ENCODE results near the gene VPS52.
"Not testable (repeated sequence)": the region's sequence is repeated elsewhere in the genome, so short reads cannot be mapped to it uniquely, and the experiment has no call there.

VPS52 gene

GRCh38 chr6:33301877-33302276 lies 30.2 kb upstream of the VPS52 start:
- no peak for DNase-seq (ENCODE audit: low read depth)

GRCh38 chr6:33299237-33299944 lies 27.7 kb upstream of the VPS52 start:
- DNase-seq (ENCODE audit: low read depth), result peak; percentile 85

- DNase-seq (ENCODE audit: low read depth), result no peak
Observed at GRCh38 chr6:33298773-33299236, 27.1 kb upstream of the VPS52 start, which contains the start of gene RGL2. Gene RGL2, minus strand, starts transcription at chr6:33298942. Its CDS starts 332 bp downstream, at chr6:33298610.

DNA sequence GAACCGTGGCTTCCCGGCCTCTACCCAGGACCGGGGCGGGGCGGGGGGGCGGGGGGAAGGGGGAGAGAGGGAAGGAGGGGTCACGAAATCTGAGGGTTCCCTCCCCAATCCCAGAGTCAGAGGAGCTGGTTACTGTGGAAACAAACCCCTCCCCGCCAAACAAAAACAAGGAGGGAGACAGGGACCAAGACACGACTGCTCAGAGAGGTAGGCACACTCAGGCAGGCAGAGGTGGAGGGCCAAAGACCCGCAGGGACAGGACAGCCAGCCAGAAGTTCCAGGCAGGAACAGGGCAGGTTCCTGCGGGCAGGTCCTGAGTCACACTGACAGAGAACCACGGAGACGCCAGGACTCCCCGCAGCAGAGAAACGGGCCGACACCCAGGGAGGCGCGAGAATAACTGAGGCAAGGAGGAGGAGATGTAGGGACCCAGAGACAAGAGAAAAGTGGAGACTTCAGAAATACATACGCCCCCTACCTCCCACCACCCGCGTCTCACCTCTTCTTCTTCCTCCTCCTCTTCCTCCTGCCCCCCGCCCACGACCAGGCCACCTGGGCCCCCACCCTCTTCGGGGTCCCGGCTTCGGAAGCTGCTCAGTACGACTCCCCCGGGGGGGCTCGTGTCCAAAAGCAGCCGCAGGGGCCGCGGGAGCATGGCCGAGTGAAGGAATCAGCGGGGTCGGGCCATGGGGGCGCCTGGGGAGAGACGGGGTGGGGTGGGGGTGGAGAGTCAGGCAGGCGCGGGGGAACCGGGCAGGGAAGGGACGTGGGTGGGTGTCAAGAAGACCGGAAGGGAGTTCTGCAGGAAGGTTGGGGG lies 26.5 kb upstream of the VPS52 start:
- DNase-seq (ENCODE audit: low read depth), result no peak

DNA sequence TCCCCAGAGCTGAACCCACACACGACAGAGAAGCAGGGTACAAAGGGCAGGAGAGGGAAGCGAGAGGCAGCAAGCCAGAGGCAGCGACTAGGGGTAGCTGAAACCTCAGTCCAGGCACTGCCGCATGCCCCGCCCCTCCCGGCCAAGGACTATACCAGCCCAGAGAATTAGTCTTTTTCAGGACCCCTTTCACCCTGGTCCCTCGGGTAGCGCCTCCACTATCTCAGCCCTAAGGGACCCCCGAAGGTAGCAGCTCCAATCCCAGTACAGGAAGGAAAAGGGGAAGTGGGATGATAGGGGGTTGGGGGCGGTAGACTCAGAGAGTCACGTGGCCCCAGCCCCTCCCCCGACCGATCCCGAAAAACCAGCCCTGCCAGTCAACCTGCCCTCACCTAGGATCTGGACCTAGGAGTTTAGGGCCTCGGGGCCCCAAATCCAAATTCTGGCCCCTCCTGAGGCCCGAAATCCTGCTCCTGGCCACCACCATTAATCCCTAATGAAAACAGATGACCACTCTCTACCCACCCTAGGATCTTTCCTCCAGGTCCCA lies 25.8 kb upstream of the VPS52 start:
- no peak for DNase-seq (ENCODE audit: low read depth)

DNA sequence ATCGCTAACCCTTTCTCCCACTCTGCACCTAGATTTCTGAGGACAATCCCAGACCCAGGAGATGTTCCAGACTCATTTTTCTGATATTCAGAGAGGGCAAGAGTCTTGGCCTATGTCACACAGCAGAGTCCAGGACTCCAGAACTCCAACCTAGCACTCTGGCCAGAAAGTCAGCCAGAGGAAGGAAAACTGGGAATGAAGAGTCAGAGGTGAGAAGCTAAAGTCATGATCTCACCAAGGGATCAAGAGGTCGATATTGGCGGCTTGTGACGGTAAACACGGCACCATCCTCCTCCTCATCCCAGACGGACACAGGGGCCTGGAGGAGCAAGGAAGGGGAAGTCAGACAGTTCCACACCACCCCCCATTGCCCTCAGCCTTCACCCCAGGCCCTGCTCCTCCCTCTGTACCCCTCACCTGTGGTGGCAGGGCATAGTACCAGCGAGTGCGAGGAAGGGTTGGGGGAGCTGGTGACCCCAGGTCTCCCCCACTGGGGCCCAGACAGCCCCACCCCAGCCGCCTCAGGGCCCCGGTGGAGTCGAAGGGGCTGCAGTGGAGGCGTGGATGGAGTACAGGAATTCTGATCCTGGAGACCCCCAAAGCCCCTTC lies 25.2 kb upstream of the VPS52 start:
- DNase-seq (ENCODE audit: low read depth), result no peak

DNA sequence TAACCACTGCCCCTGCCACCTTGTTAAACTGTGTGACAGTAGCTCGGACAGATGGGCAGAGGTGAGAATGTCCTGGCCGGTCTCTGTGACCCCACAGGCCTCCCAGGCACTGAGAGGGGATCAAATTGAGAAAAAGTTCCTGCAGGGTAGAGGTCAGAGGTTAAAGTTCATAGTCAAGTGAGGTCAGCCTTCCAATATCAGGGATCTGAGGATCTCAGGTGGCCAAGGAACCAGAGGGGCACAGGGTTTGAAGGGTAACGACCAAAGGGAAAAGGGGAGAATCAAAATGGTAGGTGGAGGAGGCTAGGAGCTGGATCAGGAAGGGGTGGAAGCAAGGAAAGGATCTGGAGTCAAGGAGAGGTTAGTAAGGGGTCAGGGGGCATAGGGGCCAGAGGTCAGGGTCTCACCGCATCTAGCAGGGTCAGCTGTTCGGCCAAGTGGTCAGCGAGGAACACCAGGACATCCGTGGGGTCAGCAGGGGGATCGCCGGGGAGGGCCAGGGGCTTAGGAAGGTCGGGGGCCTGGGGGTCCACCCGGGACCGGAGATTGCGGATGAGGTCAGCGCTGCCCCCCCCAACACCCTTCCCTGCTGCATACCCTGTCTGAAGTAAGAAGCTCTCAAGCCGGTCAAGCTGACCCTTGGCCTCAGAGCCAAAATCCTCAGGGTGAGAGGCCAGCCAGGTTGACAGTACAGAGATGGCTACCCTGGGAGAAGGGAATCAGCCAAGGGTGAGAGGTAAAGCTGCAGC lies 24.1 kb upstream of the VPS52 start:
- DNase-seq (ENCODE audit: low read depth), result no peak

GRCh38 chr6:33294086-33294823 lies 22.6 kb upstream of the VPS52 start:
- no peak for DNase-seq (ENCODE audit: low read depth)

- no peak for DNase-seq (ENCODE audit: low read depth)
Observed at GRCh38 chr6:33292996-33293682, 21.5 kb upstream of the VPS52 start.

DNA sequence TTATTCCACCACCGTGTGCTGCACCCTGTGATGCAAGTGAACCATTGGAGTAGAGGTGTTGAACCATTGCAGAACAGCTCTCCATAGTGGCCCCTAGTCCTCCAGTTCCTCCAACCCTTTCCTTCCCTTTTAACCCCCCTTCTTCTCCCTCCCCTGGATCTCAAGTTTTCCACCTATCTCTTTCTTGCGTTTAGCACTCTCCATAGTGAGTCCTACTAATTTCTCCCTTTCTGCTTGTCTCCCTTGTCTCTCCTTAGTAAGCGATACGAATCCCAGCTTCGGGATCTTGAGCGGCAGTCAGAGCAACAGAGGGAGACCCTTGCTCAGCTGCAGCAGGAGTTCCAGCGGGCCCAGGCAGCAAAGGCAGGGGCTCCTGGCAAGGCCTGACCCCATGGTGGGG lies 18.8 kb upstream of the VPS52 start:
- DNase-seq (ENCODE audit: low read depth), result no peak

DNA sequence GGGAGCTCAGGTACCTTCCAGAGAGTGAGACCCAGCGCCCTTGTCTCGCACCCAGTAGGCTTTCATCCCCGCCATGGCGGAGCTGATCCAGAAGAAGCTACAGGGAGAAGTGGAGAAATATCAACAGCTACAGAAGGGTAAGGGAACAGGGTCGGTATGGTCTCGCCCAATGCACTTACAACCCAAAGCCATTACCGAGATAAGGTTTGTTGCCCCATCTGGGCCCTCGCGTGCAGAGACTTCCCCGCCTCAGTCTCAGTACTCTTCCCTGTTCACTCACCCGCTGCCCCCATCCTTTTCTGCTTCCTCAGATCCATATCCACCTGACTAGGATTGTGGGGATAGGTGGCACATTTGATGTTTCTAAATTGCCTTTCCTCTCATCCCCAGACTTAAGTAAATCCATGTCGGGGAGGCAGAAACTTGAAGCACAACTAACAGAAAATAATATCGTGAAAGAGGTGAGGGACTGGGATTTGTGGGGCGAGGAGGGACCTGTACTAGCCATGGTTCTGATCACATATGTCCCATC lies 18.2 kb upstream of the VPS52 start:
- DNase-seq (ENCODE audit: low read depth), result no peak

GRCh38 chr6:33288921-33289783 lies 17.5 kb upstream of the VPS52 start, which contains the start of the genes PFDN6 and WDR46:
Gene PFDN6, plus strand, starts transcription at chr6:33289601. Its CDS starts 256 bp downstream, at chr6:33289857.
Gene WDR46, minus strand, starts transcription at chr6:33289239. Its CDS starts 69 bp downstream, at chr6:33289170.
- peak; percentile 64 for DNase-seq (ENCODE audit: low read depth)

DNA sequence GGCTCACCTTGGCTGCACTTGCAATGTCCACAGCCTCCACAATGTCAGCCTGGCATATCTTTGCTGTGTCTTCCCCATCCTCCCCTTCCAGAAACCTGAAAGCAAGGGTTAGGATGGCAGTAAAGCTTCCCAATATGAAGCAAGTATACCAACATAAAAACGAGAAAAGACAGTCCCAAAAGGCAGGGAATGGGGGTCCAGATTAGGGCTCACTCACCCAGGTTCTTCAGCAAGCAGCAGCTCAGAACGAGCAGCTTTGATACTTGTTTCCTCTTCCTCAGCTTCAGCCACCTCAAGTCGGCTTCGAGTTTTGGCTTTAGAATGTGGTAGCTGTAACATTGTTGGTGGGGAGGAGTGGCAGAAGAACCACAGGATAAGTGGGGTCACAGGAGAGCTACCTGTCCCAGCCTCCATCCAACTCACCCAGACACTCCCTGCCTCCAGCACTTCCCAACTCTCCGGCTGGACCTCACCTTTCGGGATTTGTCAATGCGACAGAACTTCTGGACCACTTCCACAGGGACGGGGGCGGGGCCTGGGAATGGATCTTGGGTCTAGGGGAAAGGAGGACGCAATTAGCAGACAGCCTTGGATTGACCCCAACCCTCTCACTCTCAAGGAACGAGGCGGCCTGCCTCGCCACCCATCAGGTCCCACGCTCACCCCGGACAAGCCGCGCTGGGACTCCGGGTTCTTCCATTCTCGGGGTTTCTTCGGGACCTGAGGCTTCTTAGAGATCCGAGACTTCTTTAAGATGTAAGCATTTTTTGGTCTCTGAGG lies 16.7 kb upstream of the VPS52 start:
- no peak for DNase-seq (ENCODE audit: low read depth)

GRCh38 chr6:33286946-33287914 lies 15.6 kb upstream of the VPS52 start:
- no peak for DNase-seq (ENCODE audit: low read depth)

DNA sequence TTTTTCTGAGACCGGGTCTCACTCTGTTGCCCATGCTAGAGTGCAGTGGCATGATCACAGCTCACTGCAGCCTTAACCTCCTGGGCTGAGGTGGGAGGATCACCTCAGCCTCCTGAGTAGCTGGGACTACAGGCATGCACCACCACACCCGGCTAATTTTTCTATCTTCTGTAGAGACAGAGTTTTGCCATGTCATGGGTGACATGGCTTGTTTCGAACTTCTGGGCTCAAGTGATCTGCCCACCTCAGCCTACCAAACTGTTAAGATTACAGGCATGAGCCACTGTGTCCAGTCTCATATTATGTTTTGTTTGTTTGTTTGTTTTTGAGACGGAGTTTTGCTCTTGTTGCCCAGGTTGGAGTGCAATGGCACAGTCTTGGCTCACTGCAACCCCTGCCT lies 13.5 kb upstream of the VPS52 start:
- DNase-seq (ENCODE audit: low read depth), result not testable (repeated sequence)

DNA sequence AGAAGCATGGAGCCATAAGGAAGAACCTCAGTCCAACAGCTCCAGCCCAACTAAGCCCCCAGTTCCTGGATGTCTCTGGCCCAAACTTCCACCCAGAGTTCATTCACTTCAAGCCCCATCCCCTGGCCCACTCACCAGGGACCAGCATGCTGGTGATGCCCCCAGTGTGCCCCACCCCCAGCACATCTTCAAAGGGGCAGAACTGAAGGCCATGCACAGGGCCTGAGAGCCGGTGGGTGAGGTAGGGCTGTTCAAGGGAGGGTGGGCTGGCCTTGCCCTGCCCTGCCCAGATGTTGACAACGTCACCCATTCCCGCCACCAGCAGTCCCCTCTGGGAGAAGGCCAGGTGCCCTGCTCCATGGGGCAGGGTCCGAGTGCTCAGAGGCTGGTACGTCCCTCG lies 8.9 kb upstream of the VPS52 start:
- no peak for DNase-seq (ENCODE audit: low read depth)

DNA sequence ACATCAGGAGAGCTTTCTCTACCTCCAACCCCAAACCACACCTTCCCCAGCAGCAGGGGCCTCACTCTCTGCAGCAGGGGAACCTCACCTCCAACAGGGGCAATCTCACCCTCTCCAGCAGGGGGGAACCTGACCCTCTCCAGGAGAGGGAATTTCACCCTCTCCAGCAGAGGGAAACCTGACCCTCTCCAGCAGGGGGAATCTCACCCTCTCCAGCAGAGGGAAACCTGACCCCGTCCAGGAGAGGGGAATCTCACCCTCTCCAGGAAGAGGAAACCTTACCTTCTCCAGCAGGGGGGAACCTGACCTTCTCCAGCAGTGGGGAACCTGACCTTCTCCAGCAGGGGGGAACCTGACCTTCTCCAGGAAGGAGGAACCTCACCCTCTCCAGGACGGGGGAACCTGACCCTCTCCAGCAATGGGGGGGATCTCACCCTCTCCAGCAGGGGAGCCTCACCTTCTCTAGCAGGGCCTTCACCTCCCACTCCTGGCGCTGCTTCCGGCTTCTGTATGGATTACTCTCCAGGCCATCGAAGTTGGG lies 8.4 kb upstream of the VPS52 start:
- no peak for DNase-seq (ENCODE audit: low read depth)
